GM18858 (cell line): ENCODE measurements around the gene VPS39.
A peak's percentile ranks its signal among the peaks of the same experiment; 100 is the strongest.
"Not testable (repeated sequence)": the region's sequence is repeated elsewhere in the genome, so short reads cannot be mapped to it uniquely, and the experiment has no call there.

ENCODE experiments used
- ATAC-seq: cut with Tn5 transposase; IDR thresholded peaks from one replicate; pipeline ENCODE4 v1.9.1; 2021; ENCODE audit not compliant: unreplicated experiment

VPS39 gene, protein sequence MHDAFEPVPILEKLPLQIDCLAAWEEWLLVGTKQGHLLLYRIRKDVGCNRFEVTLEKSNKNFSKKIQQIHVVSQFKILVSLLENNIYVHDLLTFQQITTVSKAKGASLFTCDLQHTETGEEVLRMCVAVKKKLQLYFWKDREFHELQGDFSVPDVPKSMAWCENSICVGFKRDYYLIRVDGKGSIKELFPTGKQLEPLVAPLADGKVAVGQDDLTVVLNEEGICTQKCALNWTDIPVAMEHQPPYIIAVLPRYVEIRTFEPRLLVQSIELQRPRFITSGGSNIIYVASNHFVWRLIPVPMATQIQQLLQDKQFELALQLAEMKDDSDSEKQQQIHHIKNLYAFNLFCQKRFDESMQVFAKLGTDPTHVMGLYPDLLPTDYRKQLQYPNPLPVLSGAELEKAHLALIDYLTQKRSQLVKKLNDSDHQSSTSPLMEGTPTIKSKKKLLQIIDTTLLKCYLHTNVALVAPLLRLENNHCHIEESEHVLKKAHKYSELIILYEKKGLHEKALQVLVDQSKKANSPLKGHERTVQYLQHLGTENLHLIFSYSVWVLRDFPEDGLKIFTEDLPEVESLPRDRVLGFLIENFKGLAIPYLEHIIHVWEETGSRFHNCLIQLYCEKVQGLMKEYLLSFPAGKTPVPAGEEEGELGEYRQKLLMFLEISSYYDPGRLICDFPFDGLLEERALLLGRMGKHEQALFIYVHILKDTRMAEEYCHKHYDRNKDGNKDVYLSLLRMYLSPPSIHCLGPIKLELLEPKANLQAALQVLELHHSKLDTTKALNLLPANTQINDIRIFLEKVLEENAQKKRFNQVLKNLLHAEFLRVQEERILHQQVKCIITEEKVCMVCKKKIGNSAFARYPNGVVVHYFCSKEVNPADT

DNA sequence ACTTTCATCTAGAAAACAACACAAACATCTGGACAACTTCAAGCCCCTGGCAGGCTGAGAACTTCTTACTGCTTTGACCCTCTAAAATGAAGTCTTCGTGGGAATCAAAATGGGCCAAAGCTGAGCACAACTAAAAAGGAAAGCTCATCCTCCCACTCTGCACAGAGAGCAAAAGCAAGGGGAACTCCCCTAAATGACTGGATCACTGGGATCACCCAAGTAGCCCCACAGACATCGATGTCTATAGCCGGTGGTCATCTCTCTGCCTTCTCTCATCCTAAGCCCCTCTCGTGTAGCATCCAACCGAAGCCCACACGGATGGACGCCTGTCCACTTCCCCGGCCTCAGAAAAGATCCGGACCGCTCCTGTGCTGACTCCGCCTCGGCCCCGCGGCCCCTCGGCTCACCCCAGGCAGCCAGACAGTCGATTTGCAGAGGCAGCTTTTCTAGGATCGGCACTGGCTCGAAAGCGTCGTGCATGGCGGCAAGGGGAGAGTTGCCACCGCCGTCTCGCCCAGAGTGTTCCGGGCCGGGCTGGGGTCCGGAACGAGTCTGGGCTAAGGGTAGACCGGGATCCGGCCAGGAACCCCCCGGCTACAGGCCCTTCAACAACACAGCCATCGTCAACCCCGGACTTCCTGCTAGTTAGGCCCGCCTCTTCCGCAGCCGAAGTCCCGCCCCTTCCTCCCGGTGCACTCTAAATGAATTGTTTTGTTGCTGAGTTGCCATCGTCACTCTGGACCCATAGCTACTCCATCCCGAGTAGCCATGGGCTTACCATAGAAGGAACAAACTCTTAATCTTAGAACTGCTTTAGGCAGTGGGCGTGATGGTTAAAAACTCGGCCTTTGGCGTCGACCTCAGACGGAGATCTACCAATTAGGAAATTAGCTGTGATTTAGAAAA is at the start of gene VPS39:
Gene VPS39, minus strand, starts transcription at position 631 of the 906 bp plus-strand sequence. Its CDS starts 151 bp downstream, at position 480.
- ATAC-seq, result peak; percentile 82

DNA sequence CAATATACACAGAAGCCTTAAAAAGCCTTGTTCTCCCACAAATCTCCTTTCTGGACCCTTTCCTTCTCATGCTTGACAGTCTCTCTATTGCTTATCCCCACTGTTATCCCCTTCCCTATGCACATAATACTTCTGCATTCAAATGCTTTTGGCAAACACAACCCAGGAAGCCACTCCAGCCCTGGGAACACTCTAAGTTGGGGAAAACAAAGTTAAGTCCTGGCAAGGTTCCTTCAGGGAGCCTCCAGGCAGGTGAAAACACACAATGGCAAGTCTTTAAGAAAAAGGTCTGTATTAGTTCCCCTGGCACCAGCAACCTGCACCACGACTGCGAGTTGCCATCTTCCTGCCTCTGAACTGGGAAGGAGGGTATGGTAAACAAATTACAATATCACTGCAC is 45.2 kb upstream of the VPS39 start:
- no peak for ATAC-seq

DNA sequence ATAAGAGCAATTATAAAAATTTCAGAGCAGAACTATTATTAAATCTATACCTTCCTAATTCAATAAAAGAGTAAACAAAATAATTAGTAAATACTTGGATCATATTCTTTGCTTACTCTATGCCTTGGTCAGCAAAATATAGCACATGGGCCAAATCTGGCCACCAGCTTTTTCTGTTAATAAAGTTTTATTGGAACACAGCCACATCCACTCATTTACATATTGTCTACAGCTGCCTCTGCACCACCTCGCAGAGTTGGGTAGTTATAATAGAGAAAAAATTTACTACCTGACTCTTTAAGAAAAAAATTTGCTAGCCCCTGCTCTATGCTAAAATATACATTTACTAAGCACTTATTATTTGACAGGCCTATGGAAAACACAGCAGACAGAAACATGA is 32.7 kb upstream of the VPS39 start:
- ATAC-seq, result no peak

- no peak for ATAC-seq
Measured at GRCh38 chr15:42239528-42240182, 31.6 kb upstream of the VPS39 start.

- no peak for ATAC-seq
Measured at GRCh38 chr15:42233107-42233506, 25.0 kb upstream of the VPS39 start.

DNA sequence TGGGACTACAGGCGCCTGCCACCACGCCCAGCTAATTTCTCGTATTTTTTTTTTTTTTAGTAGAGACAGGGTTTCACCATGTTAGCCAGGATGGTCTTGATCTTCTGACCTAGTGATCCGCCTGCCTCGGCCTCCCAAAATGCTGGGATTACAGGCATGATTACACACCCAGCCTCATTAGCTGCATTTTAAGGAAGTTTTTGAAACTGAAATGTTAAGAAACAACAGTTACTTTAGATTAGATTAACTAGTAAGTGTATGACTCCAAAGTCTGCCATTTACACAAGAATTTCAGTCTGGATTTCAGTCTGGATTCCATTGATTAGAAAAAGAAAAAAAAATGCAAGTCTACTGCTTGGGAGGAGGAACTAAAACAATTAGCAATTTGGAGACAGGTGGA is 24.5 kb upstream of the VPS39 start:
- no peak for ATAC-seq

DNA sequence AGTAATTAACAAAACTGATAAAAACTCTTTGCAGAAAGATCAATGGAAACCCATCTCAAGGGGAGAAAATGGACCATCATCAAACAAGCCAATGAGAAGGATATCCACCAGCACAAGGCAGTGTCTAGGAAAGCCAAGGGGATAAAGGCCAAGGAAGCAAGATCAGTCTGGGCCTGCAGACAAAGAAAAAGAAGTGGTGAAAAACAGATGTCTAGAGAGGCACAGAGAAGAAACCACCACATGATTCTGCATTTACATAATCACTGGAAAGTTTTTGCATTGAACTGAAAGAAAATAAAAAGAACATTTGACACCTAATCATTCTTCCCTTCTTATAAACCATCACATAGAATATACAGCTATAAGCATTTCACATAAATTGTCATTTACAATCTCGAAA is 23.0 kb upstream of the VPS39 start:
- ATAC-seq, result no peak

GRCh38 chr15:42228981-42229380 is 20.9 kb upstream of the VPS39 start:
- not testable (repeated sequence) for ATAC-seq

DNA sequence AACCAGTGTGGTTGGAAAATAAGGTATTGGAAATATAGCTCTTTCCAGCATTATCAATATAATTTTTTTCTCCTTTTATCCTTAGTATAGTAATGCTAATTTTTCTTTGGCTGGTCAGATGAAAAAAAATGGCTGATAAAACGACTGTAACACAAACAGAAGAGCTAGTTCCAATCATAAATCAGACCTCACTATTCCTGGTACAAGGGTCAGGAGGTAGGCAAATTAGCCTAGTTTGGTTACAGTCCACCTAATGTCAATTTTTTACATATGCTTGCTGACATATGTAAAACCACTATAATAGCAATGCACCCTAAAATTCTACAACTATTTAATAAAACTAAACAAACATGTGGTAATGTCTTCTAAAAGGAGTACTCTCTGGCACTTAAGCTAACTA is 19.9 kb upstream of the VPS39 start:
- ATAC-seq, result no peak

DNA sequence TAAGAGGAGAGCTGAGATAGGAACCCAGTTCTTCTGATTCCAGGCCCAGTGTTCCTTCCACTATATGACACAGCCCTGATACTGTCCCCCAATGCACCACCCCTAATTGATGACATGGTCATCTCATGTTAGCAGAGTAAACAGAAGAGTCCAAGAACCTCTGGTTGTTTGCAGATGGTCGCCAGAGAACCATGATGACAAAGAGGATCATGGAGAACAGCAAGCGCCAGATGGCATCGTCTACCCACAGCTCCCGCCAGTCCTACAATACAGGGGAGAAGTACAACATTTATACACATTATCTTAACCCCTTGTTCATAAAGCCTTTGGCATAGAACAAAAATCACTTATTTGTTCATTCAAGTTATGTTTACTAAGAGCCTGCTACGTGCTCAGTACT is 18.5 kb upstream of the VPS39 start:
- no peak for ATAC-seq

DNA sequence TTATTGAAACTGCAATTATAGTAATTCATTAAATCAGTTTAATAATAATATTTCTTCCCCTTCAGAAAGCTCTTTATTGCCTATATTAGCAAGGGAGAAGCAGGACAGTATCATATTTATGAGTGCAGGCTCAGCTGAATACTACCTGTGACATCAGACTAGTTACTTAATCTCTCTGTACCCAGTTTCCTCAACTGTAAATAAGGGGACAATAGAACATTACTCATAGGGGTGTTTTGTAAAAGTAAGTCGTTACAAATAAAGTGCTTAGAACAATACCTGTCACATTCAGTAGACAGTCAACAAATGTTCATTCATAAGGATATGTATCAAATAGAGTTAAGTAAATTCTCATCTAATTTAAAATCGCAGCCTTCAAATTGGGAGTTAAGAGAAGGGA is 12.1 kb upstream of the VPS39 start:
- ATAC-seq, result no peak

DNA sequence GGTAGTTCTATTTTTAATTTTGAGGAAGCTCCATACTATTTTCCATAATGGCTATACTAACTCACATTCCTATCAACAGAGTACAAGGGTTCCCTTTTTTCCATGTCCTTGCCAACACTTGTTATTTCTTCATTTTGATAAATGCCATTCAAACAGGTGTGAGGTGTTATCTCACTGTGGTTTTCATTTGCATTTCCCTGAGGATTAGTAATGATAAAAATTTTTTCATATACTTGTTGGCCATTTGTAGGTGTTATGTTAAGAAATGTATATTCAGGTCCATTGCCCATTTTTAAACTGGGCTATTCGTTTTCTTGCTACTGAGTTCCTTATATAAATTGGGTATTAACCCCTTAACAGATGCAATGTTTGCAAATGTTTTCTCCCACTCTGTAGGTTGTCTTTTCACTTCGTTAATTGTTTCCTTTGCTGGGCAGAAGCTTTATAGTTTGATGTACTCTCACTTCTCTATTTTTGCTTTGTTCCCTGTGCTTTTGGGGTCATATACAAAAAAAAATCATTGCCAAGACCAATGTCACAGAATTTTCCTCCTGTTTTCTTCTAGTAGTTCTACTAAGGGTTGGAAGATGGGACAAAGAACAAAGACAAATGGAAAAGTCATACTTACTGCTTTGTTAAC is 11.0 kb upstream of the VPS39 start:
- ATAC-seq, result no peak

GRCh38 chr15:42217568-42217967 is 9.5 kb upstream of the VPS39 start:
- ATAC-seq, result no peak

DNA sequence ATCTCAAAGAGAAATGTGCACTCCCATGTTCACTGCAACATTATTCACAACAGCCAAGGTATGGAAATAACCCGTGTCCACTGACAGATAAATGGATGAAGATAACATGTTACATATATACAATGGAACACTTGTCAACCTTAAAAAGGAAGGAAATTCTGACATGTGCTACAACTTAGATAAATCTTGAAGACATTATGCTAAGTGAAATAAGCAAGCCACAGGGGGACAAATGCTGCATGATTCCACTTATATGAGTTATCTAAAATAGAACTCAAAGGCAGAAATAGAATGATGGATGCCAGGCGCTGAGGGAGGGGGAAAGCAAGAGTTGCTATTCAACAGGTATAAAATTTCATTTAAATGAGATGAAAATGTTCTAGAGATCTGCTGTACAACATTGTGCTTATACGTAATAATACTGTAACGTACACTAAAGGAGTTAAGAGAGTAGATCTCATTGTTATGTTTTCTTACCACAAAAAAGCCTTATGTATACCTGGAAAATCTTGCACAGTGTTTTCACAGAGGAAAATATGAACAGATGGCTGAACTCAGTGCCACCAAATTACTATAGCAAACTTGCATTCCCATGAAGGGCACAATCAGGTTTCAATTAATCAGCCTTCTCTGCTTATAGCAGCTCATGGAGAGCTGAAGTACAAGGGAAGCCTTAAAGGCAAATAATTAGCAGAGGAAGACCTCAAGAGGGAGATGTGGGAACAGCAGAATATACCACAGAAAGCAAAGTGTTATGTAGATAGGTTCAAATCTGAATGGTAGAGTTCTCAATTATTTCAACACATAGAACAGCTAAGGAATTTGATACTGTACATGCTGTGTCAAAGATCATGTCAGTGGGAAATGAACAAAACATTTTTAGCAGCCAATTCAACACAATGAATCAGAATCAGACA is 8.1 kb upstream of the VPS39 start:
- ATAC-seq, result no peak

- ATAC-seq, result no peak
Measured at GRCh38 chr15:42214600-42214999, 6.5 kb upstream of the VPS39 start.

DNA sequence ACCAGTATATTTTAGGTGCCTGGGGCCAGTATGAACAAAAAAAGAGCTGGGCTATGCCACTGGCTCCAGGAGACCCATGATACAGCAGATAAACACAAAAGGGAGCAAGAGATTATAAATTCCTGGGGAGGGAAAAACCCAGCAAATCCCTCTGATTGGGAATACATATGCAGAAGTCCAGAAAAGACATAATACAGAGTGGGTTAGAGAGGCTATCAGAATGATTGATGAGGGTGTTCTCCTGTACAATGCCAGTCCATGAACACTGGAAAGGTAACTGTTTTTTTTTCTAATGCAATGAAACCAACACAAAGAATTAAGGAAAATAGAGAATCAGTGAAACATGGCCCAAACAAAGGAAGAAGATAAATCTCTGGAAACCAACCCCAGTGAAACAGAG is 5.4 kb upstream of the VPS39 start:
- no peak for ATAC-seq

GRCh38 chr15:42210696-42211095 is 2.6 kb upstream of the VPS39 start:
- no peak for ATAC-seq

- no peak for ATAC-seq
Measured at GRCh38 chr15:42206406-42206805, 1.7 kb downstream of the VPS39 start.

DNA sequence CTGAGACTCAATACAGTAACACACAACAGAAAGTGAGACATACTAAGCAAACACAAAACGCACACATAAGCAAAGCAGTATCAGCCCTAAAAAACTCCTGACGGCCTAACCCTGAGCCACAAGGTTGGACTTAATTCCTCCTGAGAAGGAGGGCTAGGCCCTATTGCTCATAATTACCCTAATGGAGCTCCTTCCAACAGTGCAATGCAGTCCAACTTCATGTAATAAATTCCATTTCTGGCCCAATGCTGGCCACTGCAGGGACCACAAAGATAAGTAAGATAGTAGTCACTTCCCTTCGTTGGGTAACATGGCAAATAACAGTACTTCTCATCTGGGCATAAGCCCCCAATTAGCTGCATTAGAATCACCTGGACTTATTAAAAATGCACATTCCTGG is 4.2 kb downstream of the VPS39 start:
- no peak for ATAC-seq
